Heart left ventricle (tissue), 16 donors: ENCODE data around the gene EIF4G3. TPM values are rescaled to one million over a fixed set of nuclear protein-coding genes. Genes with fewer than 3 reads are reported as not detected.

Experiments
- ATAC-seq, 4 donors: fragments of 200-7000 bp; cut with Tn5 transposase; one replicate each; pipeline ENCODE4 v1.9.1; 2020 to 2022; ENCODE audit warnings: moderate library complexity in 4 of 4, mild to moderate bottlenecking in 3 of 4, moderate number of reproducible peaks in 1 of 4
- DNase-seq, 5 donors: peaks; one replicate each; pipeline ENCODE4 v3.0.0-alpha.2; 2020
- H3K27ac ChIP-seq, 12 donors: fragments of 200-600 bp; sonication (generic) in 4 of 12; one replicate each; pipeline versions ENCODE4 v1.5.0 to v1.8.0; 2016 to 2022; ENCODE audit warnings: mild to moderate bottlenecking in 2 of 12
- H3K27me3 ChIP-seq, 9 donors: fragments of 200-600 bp; sonication (generic) in 2 of 9; one replicate each; pipeline versions ENCODE4 v1.5.1 to v1.8.0; 2016 to 2022; ENCODE audit warnings: mild to moderate bottlenecking in 3 of 9
- H3K36me3 ChIP-seq, 9 donors: fragments of 200-600 bp; sonication (generic) in 2 of 9; one replicate each; pipeline versions ENCODE4 v1.5.0 to v1.8.0; 2018 to 2022; ENCODE audit warnings: mild to moderate bottlenecking in 2 of 9
- H3K4me1 ChIP-seq, 12 donors: fragments of 200-600 bp; sonication (generic) in 4 of 12; one replicate each; pipeline versions ENCODE4 v1.5.0 to v1.8.0; 2016 to 2022; ENCODE audit warnings: mild to moderate bottlenecking in 3 of 12
- H3K4me3 ChIP-seq, 12 donors: fragments of 200-600 bp; sonication (generic) in 4 of 12; one replicate each; pipeline versions ENCODE4 v1.5.0 to v1.8.0; 2017 to 2022; ENCODE audit warnings: mild to moderate bottlenecking in 9 of 12, moderate library complexity in 4 of 12
- H3K9me3 ChIP-seq, 12 donors: fragments of 200-600 bp; sonication (generic) in 4 of 12; one replicate each; pipeline versions ENCODE4 v1.5.0 to v1.8.0; 2016 to 2022; ENCODE audit warnings: mild to moderate bottlenecking in 1 of 12
- CTCF ChIP-seq, 12 donors: fragments of 200-600 bp; sonication (generic) in 4 of 12; IDR thresholded peaks; one replicate each; pipeline versions ENCODE4 v1.5.0 to v1.8.0; 2018 to 2022; ENCODE audit warnings: antibody characterized with exemption in 12 of 12, mild to moderate bottlenecking in 5 of 12
- POLR2A ChIP-seq, 2 donors: fragments of 450-650 bp; IDR thresholded peaks; one replicate each; pipeline ENCODE4 v1.6.1; 2017; ENCODE audit warnings: antibody characterized with exemption in 2 of 2, mild to moderate bottlenecking in 2 of 2, moderate library complexity in 2 of 2
- WGBS, 4 donors: extraction: QIAGEN DNeasy Blood & Tissue Kit in 2 of 4; methylation state at CpG; one replicate each; pipeline versions ENCODE4 v1.1.5 to v1.1.7; 2013 to 2018; 5-methylcytosine and 5-hydroxymethylcytosine counted together
- intact Hi-C, 10 donors: fragments of 100-400 bp; cut with DNase I; formaldehyde crosslinking; loops; one replicate each; pipeline versions ENCODE4 v1.11.1 to v1.14.2; 2022
- polyA plus RNA-seq, 2 donors: library from polyadenylated mRNA; stranded (reverse); fragments of 200-250 nt; gene quantifications; one replicate each; pipeline ENCODE4 v1.2.3, GENCODE V29; 2013
- total RNA-seq, 9 donors: library from RNA; depleted of rRNA in 2 of 9; stranded (reverse); fragments of >200 nt in 2 of 9; fragmentation: NEBNext Ultra II Directional in 3 of 9; extraction: Animal tissue kit (Norgen Biotek cat#: 25700) in 3 of 9; gene quantifications; one replicate each; pipeline versions ENCODE4 v1.1.0 to v1.2.4, GENCODE V29; 2016 to 2023
- donor health status: ischemic (EF 13 %, LVEDD 7.1; RV severe dilation, severe dysfunction).
- donor health status: healthy with polysubstance abuse.
- donor health status: DM: no; HTN: yes; CAD: no.
- donor health status: DM: no; HTN: no; CAD: no.
- donor health status: ischemic (EF 25% LVEDD 6.9; RV normal size, moderate dysfunction).
- donor health status: ischemic (EF 25% LVEDD 5.7; RV mildly dilated, moderate dysfunction).
- donor health status: healthy.
- donor health status: DM: yes; HTN: yes; CAD: no.
- donor health status: ischemic (EF 35%, LVEDD 5.7; RV mildly dilated, moderate dysfunction).
- donor health status: nonischemic (EF 11% LVEDD 7.7; RV severe dilation, severe dysfunction).
- donor health status: DM: yes; HTN: yes; CAD: no.
- donor health status: PGD.
- donor health status: ischemic (EF 29% LVEDD 5.4; RV normal size, mild dysfunction).
- donor health status: nonischemic (EF 23%, LVEDD 6.1; RV moderate dilation, normal function).

The EIF4G3 gene
- total and polyA plus RNA-seq, 11 donors = 14.6 to 49.0 (median 36.2) TPM

DNA sequence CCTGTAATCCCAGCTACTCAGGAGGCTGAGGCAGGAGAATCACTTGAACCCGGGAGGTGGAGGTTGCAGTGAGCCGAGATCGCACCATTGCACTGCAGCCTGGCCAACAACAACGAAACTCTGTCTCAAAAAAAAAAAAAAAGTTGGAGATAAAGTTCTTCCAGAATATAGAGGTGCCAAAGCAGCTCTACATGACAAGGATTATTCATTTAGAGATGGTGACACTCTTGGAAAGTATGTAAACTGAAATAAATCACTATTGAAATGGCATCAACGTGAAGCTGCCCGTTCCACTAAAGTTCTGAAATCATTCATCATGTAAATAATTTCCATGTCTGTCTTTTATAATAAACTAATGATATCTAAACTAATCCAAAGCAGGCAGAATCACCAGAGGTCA is 14.9 kb downstream of the EIF4G3 start:
- WGBS, 4 donors = 76 to 88% (median 80%) methylated on average over 6 of the region's 6 CpGs
- TF ChIP-seq POLR2A (IDR thresholded peaks at IDR 0.05) (no peak), CTCF (IDR thresholded peaks at IDR 0.05) (no peak)
- H3K9me3 ChIP-seq = no peaks in the 10 kb centered on the region
- peaks cover 0 to 44% (median 9%) of the 10 kb centered on the region in 9 donors for H3K36me3 ChIP-seq
- H3K4me1 ChIP-seq = peaks cover 0 to 35% (median 0%) of the 10 kb centered on the region in 12 donors
- no peak overlapping the region for H3K4me3 ChIP-seq
- H3K27ac ChIP-seq = no peak overlapping the region
- intact Hi-C loops = no loop called here
- ATAC-seq = no peak
- DNase-seq = no peak
- H3K27me3 ChIP-seq = no peaks in the 10 kb centered on the region

DNA sequence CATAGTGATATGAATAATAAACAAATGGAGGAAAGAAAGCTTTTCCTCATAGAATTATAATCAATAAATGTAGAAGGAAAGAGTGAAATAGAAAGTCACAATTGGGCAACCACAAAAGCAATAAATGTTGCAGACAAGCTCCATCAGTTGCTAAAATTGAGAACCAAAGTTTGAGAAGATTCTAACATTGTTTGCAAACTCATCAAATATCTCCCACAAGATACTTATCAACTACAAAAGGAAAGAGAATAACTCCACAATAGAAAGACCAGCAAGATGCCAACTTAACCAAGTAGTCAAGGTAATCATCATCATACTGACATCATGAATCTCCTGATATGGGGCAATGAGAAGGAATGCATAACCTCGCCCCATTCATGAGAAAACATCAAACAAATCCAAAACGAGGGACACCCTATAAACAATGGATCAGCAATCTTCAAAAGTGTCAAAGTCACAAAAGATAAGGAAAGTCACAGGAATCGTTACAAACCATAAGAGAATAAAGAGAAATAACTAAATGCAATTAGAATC is 16.4 kb downstream of the EIF4G3 start:
- TF ChIP-seq POLR2A (IDR thresholded peaks at IDR 0.05) (no peak), CTCF (IDR thresholded peaks at IDR 0.05) (no peak)
- intact Hi-C loops = no loop called here
- Histone ChIP-seq H3K36me3 (peaks cover 0 to 31% (median 9%) of the 10 kb centered on the region in 9 donors), H3K9me3 (no peaks in the 10 kb centered on the region), H3K27me3 (no peaks in the 10 kb centered on the region), H3K27ac (no peak overlapping the region), H3K4me1 (peaks cover 0 to 35% (median 2%) of the 10 kb centered on the region in 12 donors), H3K4me3 (no peak overlapping the region)
- no peak for ATAC-seq
- DNase-seq = no peak
- 85 to 89% (median 88%) methylated on average over 3 of the region's 3 CpGs for WGBS, 4 donors

- no peak for ATAC-seq
- Histone ChIP-seq H3K4me3 (no peak overlapping the region), H3K36me3 (peaks cover 0 to 45% (median 9%) of the 10 kb centered on the region in 9 donors), H3K27me3 (no peaks in the 10 kb centered on the region), H3K4me1 (peaks cover 0 to 31% (median 4%) of the 10 kb centered on the region in 12 donors), H3K27ac (no peak overlapping the region), H3K9me3 (no peaks in the 10 kb centered on the region)
- intact Hi-C loops = no loop called here
- WGBS, 4 donors = 59 to 80% (median 63%) methylated on average over 3 of the region's 3 CpGs
- TF ChIP-seq CTCF (IDR thresholded peaks at IDR 0.05) (no peak), POLR2A (IDR thresholded peaks at IDR 0.05) (no peak)
- no peak for DNase-seq
Measured at GRCh38 chr1:21157868-21158267, 18.8 kb downstream of the EIF4G3 start.

DNA sequence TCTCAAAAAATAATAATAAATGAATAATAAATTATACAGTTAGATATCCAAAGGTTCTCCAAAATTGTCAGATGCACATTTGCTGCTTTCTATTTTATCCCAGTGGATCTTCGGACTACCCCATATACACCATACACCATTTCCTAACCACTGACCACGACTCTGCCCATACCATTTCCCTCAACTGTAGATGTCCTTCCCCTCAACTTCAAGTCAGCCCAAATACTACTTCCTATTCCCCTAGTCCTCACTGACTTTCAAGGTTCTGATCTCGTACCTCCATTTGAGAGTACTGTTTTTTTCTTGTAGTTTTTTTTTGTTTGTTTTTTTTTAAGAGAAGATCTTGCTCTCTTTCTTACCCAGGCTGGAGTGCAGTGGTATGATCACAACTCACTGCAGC is 19.6 kb downstream of the EIF4G3 start:
- Histone ChIP-seq H3K27me3 (no peaks in the 10 kb centered on the region), H3K27ac (no peak overlapping the region), H3K4me3 (no peak overlapping the region), H3K4me1 (peaks cover 0 to 35% (median 9%) of the 10 kb centered on the region in 12 donors), H3K36me3 (peaks cover 0 to 39% (median 9%) of the 10 kb centered on the region in 9 donors), H3K9me3 (no peaks in the 10 kb centered on the region)
- ATAC-seq = no peak
- intact Hi-C loops = no loop called here
- TF ChIP-seq CTCF (IDR thresholded peaks at IDR 0.05) (no peak), POLR2A (IDR thresholded peaks at IDR 0.05) (no peak)
- no peak for DNase-seq
- 87 to 94% (median 92%) methylated on average over 3 of the region's 3 CpGs for WGBS, 4 donors
